WERI-Rb-1 (cell line): ENCODE data around the gene ATP5PB.

Experiments used
- DNase-seq: peaks from one replicate; pipeline ENCODE4 v3.0.0-alpha.2; 2020
- H3K27ac ChIP-seq: fragments of 250-450 bp; sonication (Bioruptor Pico); 2 replicates; pipeline ENCODE4 v1.5.1; 2020; ENCODE audit warnings: mild to moderate bottlenecking, moderate library complexity
- H3K27me3 ChIP-seq: fragments of 250-450 bp; sonication (Bioruptor Pico); 2 replicates; pipeline ENCODE4 v1.5.1; 2021; ENCODE audit warnings: mild to moderate bottlenecking, low read depth, moderate library complexity; ENCODE audit not compliant: insufficient read depth, severe bottlenecking
- H3K36me3 ChIP-seq: fragments of 250-450 bp; sonication (Bioruptor Pico); 2 replicates; pipeline ENCODE4 v1.5.1; 2020; ENCODE audit warnings: mild to moderate bottlenecking, moderate library complexity
- H3K4me3 ChIP-seq: 2 replicates; pipeline ENCODE4 v1.5.1; 2011; ENCODE audit warnings: low read depth, mild to moderate bottlenecking, control low read depth, low read length
- H3K9me3 ChIP-seq: fragments of 250-450 bp; sonication (Bioruptor Pico); 2 replicates; pipeline ENCODE4 v1.5.1; 2021; ENCODE audit warnings: mild to moderate bottlenecking, moderate library complexity; ENCODE audit not compliant: severe bottlenecking
- CTCF ChIP-seq: IDR thresholded peaks from 2 replicates; pipeline ENCODE4 v1.5.1; 2011; ENCODE audit warnings: low read depth, mild to moderate bottlenecking, control low read depth, inconsistent platforms, low read length

The ATP5PB gene

DNA sequence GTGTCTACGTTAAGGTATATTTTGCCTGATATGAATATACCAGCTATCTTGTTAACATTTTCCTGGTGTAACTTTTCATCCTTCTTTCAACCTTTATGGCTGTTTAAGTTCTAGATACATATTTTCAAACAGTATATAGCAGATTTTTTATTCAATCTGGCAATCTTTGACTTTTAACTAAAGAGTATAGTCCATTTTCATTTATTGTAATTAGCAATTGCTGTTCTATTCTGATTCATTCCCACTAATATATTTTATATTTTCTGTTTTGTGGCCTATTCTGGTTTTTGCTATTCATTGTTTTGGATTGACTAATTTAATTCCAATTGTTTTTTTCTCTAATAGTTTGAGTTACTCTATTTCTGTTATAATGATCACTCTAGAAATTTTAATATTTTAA lies 17.2 kb downstream of the ATP5PB start:
- H3K9me3 ChIP-seq: no peaks in the 10 kb centered on the region
- peaks cover 6% of the 10 kb centered on the region for H3K36me3 ChIP-seq

DNA sequence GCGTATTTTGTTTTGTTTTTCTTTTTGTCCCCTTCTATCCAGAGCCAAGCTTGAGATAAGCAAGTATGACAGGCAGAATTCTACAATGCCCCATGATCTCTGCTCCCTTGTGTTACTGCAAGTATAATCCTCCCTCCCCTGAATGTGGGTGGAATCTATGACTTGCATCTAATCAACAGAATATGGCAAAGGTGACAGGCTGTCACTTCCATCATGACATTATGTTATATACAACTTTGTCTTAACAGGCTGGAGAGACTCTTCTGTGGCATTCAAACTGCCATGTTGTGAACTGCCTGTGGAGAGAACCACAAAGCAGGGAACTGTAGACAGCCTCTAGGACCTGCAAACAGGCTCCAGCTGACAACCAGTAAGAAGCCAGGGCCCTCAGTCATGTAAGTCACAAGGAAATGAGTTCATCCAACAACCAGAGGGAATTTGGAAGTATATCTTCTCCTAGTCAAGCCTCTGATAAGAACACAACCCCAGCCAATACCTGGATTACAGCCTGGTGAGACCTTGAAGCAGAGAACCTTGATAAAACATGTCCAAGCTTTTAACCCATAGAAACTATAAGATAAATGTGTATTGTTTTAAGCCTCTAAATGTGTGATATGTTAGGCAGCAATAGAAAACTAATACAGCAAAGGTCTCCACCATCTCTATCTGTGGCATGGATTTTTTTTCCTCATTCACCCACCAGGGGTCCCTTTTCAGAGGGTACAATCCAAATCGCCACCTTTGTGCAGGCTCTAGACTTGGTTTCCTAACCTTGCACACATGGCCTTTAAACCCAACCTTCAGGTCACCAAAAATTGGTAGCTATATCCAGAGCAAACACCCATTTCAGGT lies 18.8 kb downstream of the ATP5PB start:
- Histone ChIP-seq H3K36me3 (no peaks in the 10 kb centered on the region), H3K9me3 (no peaks in the 10 kb centered on the region), H3K4me3 (no peak overlapping the region), H3K27me3 (no peaks in the 10 kb centered on the region), H3K27ac (no peak overlapping the region)
- no peak for TF ChIP-seq CTCF
- DNase-seq: no peak

More for the DNA sequence above, 17.2 kb downstream of the ATP5PB start:
- no peak for DNase-seq
- TF ChIP-seq CTCF: no peak
- H3K4me3 ChIP-seq: no peak overlapping the region
- H3K27me3 ChIP-seq: no peaks in the 10 kb centered on the region
- H3K27ac ChIP-seq: no peak overlapping the region

DNA sequence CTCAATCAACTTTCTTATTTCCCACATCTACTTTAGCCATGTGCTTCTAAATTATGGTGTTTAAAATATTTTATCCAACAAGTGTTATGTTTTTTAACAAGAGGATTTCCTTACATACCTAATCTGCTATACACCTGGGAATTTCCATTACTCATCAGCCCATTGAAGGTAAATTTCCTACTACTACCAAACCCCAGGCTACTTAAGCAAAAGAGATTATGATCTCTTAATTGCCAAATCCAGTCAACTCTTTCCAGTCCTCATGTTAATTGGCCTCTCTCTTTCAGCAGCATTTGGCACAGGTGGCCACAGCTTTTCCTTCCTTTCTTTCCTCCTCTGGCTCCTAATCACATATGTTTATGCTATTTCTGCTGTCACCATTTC lies 19.4 kb downstream of the ATP5PB start:
- H3K27ac ChIP-seq: no peak overlapping the region

GRCh38 chr1:111469539-111469938 lies 20.3 kb downstream of the ATP5PB start:
- H3K27ac ChIP-seq: no peak overlapping the region
- no peaks in the 10 kb centered on the region for H3K9me3 ChIP-seq
- H3K36me3 ChIP-seq: no peaks in the 10 kb centered on the region
- H3K4me3 ChIP-seq: no peak overlapping the region
- TF ChIP-seq CTCF: no peak
- H3K27me3 ChIP-seq: no peaks in the 10 kb centered on the region
- no peak for DNase-seq

More for the DNA sequence above, 19.4 kb downstream of the ATP5PB start:
- no peaks in the 10 kb centered on the region for H3K36me3 ChIP-seq
- no peaks in the 10 kb centered on the region for H3K27me3 ChIP-seq
- DNase-seq: no peak
- H3K9me3 ChIP-seq: no peaks in the 10 kb centered on the region
- no peak overlapping the region for H3K4me3 ChIP-seq
- no peak for TF ChIP-seq CTCF

GRCh38 chr1:111470596-111470995 lies 21.3 kb downstream of the ATP5PB start:
- no peaks in the 10 kb centered on the region for H3K36me3 ChIP-seq
- no peaks in the 10 kb centered on the region for H3K9me3 ChIP-seq
- no peak overlapping the region for H3K27ac ChIP-seq
- H3K27me3 ChIP-seq: no peaks in the 10 kb centered on the region
- no peak for DNase-seq
- TF ChIP-seq CTCF: no peak
- no peak overlapping the region for H3K4me3 ChIP-seq

DNA sequence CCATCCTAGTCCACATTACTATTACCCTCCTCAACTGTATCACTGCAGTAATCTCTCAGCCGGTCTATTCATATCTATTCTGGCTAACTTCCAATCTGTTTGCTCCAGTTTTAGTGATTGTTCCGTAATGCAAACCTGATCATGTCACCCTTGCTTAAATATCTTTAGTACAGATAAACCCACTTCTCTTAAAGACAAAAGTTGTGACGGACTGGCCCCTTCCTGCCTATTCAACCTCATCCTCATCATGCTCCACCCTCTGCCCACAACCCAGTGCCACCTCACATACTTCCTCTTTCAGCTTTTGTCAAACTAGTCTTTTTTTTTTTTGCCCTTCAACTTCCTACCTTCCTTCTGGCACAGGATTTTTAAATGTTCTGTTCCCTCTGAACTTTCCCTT lies 21.7 kb downstream of the ATP5PB start:
- H3K27me3 ChIP-seq: no peaks in the 10 kb centered on the region
- TF ChIP-seq CTCF: no peak
- no peaks in the 10 kb centered on the region for H3K36me3 ChIP-seq
- H3K4me3 ChIP-seq: no peak overlapping the region
- no peak overlapping the region for H3K27ac ChIP-seq
- no peaks in the 10 kb centered on the region for H3K9me3 ChIP-seq
- no peak for DNase-seq
